ENCODE results near the gene ZNF285.
"Not testable (repeated sequence)": the region's sequence is repeated elsewhere in the genome, so short reads cannot be mapped to it uniquely, and the experiment has no call there.

- not testable (repeated sequence) for TF ChIP-seq POLR2A (IDR thresholded peaks at IDR 0.05; ENCODE audit: borderline replicate concordance, extremely low read depth, insufficient read depth, insufficient read length); REST (IDR thresholded peaks at IDR 0.05; ENCODE audit: low read depth); CBX3 (IDR thresholded peaks at IDR 0.05; ENCODE audit: low read depth); POLR2AphosphoS5 (IDR thresholded peaks at IDR 0.05; ENCODE audit: low read depth, low read length)
- TF ChIP-seq, protein P1, sequence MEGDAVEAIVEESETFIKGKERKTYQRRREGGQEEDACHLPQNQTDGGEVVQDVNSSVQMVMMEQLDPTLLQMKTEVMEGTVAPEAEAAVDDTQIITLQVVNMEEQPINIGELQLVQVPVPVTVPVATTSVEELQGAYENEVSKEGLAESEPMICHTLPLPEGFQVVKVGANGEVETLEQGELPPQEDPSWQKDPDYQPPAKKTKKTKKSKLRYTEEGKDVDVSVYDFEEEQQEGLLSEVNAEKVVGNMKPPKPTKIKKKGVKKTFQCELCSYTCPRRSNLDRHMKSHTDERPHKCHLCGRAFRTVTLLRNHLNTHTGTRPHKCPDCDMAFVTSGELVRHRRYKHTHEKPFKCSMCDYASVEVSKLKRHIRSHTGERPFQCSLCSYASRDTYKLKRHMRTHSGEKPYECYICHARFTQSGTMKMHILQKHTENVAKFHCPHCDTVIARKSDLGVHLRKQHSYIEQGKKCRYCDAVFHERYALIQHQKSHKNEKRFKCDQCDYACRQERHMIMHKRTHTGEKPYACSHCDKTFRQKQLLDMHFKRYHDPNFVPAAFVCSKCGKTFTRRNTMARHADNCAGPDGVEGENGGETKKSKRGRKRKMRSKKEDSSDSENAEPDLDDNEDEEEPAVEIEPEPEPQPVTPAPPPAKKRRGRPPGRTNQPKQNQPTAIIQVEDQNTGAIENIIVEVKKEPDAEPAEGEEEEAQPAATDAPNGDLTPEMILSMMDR (IDR thresholded peaks at IDR 0.05 in 2 of 3, conservative IDR thresholded peaks at IDR 0.05 in 1 of 3; ENCODE audit: borderline replicate concordance in 1 of 3, insufficient read depth in 1 of 3, low read depth in 2 of 3, low read length in 2 of 3) = not testable (repeated sequence)
These were observed 14.1 kb upstream of the ZNF285 start for GRCh38 chr19:44415553-44415952.
